Measurements from ENCODE around the gene WT1.
"Not testable (repeated sequence)": the region's sequence is repeated elsewhere in the genome, so short reads cannot be mapped to it uniquely, and the experiment has no call there.

WT1 gene

GRCh38 chr11:32435511-32435941 is at the start of gene WT1:
Gene WT1 (minus strand): TSS chr11:32435539.
- DNase-seq: no peak

GRCh38 chr11:32479291-32479690 is 44.0 kb upstream of the WT1 start:
- no peak for DNase-seq

GRCh38 chr11:32478277-32478731 is 43.0 kb upstream of the WT1 start:
- no peak for DNase-seq

GRCh38 chr11:32473282-32473909 is 38.1 kb upstream of the WT1 start:
- no peak for DNase-seq

- no peak for DNase-seq
Measured at GRCh38 chr11:32472226-32472625, 36.9 kb upstream of the WT1 start.

GRCh38 chr11:32471544-32471943 is 36.2 kb upstream of the WT1 start:
- not testable (repeated sequence) for DNase-seq

GRCh38 chr11:32469791-32470190 is 34.5 kb upstream of the WT1 start:
- no peak for DNase-seq

- no peak for DNase-seq
Measured at GRCh38 chr11:32466279-32466915, 31.1 kb upstream of the WT1 start.

GRCh38 chr11:32464078-32464477 is 28.7 kb upstream of the WT1 start:
- no peak for DNase-seq

- no peak for DNase-seq
Measured at GRCh38 chr11:32462011-32462690, 26.8 kb upstream of the WT1 start.

GRCh38 chr11:32456864-32457263 is 21.5 kb upstream of the WT1 start:
- DNase-seq: no peak

GRCh38 chr11:32454993-32455392 is 19.7 kb upstream of the WT1 start:
- no peak for DNase-seq

GRCh38 chr11:32451808-32452207 is 16.5 kb upstream of the WT1 start:
- no peak for DNase-seq

GRCh38 chr11:32450372-32450771 is 15.0 kb upstream of the WT1 start:
- no peak for DNase-seq

- no peak for DNase-seq
Measured at GRCh38 chr11:32448232-32448631, 12.9 kb upstream of the WT1 start.

- DNase-seq: no peak
Measured at GRCh38 chr11:32447252-32447651, 11.9 kb upstream of the WT1 start.

- no peak for DNase-seq
Measured at GRCh38 chr11:32446227-32446626, 10.9 kb upstream of the WT1 start.

GRCh38 chr11:32444186-32444585 is 8.8 kb upstream of the WT1 start:
- no peak for DNase-seq

- no peak for DNase-seq
Measured at GRCh38 chr11:32440916-32441315, 5.6 kb upstream of the WT1 start.

GRCh38 chr11:32440312-32440908 is 5.1 kb upstream of the WT1 start:
- DNase-seq: no peak

- no peak for DNase-seq
Measured at GRCh38 chr11:32439501-32440210, 4.3 kb upstream of the WT1 start.

- no peak for DNase-seq
Measured at GRCh38 chr11:32438866-32439489, 3.6 kb upstream of the WT1 start.
